Measurements from ENCODE around the gene EMP1. TPM values are rescaled to one million over a fixed set of nuclear protein-coding genes. Genes with fewer than 3 reads are reported as not detected.

EMP1 gene
- total and polyA plus RNA-seq, 7 donors = 11.0 to 123 (median 49.8) TPM

DNA sequence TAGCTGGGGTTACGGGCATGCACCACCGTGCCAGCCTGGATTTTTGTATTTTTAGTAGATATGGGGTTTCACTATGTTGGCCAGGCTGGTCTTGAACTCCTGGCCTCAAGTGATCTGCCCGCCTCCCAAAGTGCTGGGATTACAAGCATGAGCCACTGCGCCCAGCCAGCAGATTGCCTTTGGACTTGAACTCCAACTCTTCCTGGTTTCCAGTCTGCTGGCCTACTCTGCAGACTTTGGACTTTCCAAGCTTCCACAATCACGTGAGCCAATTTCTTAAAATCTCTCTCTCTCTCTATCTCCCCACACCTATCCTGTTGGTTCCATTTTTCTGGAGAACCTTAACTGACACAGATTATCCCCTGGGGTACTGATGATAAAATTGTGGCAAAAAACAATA is 55.0 kb downstream of the EMP1 start:
- ATAC-seq (no peak), DNase-seq (no peak)
- intact Hi-C loops (cut with DNase I) = no loop called here
- Histone ChIP-seq H3K27ac (no peak overlapping the region), H3K4me1 (peaks cover 6% of the 10 kb centered on the region), H3K9me3 (no peaks in the 10 kb centered on the region), H3K27me3 (ENCODE audit: insufficient read depth in 3 of 3, low read length in 2 of 3) (no peaks in the 10 kb centered on the region), H3K4me3 (no peak overlapping the region), H3K36me3 (ENCODE audit: insufficient read depth in 1 of 2, low read depth in 1 of 2) (no peaks in the 10 kb centered on the region)
- TF ChIP-seq, protein P1, sequence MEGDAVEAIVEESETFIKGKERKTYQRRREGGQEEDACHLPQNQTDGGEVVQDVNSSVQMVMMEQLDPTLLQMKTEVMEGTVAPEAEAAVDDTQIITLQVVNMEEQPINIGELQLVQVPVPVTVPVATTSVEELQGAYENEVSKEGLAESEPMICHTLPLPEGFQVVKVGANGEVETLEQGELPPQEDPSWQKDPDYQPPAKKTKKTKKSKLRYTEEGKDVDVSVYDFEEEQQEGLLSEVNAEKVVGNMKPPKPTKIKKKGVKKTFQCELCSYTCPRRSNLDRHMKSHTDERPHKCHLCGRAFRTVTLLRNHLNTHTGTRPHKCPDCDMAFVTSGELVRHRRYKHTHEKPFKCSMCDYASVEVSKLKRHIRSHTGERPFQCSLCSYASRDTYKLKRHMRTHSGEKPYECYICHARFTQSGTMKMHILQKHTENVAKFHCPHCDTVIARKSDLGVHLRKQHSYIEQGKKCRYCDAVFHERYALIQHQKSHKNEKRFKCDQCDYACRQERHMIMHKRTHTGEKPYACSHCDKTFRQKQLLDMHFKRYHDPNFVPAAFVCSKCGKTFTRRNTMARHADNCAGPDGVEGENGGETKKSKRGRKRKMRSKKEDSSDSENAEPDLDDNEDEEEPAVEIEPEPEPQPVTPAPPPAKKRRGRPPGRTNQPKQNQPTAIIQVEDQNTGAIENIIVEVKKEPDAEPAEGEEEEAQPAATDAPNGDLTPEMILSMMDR (IDR thresholded peaks at IDR 0.05) = no peak
- WGBS, 3 donors = 85 to 100% (median 86%) methylated on average over 5 of the region's 5 CpGs

DNA sequence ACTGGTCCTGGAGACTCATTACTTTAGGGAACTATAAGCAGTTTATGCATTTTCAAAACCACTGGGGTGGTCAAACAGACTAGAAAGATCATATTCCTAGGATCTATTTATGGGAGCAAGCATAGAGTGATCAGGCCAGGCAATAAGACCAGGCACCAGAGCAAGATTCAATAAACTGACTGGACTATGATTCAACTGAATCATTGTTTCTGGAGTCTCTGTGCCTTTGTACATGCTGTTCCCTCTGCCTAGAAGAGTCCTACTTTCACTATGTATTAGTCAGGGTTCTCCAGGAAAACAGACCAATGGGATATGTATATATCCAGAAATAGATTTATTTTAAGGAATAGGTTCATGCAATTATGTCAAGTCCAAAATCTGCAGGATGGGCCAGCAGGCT is 55.5 kb downstream of the EMP1 start:
- ATAC-seq = no peak
- Histone ChIP-seq H3K9me3 (no peaks in the 10 kb centered on the region), H3K27ac (no peak overlapping the region), H3K36me3 (ENCODE audit: insufficient read depth in 1 of 2, low read depth in 1 of 2) (no peaks in the 10 kb centered on the region), H3K4me1 (peaks cover 6% of the 10 kb centered on the region), H3K27me3 (ENCODE audit: insufficient read depth in 3 of 3, low read length in 2 of 3) (no peaks in the 10 kb centered on the region), H3K4me3 (no peak overlapping the region)
- intact Hi-C loops (cut with DNase I) = no loop called here
- TF ChIP-seq, protein P1 (IDR thresholded peaks at IDR 0.05) = no peak
- DNase-seq = no peak

GRCh38 chr12:13252616-13253015 is 56.1 kb downstream of the EMP1 start:
- no peak for DNase-seq
- intact Hi-C loops (cut with DNase I) = no loop called here
- Histone ChIP-seq H3K36me3 (ENCODE audit: insufficient read depth in 1 of 2, low read depth in 1 of 2) (no peaks in the 10 kb centered on the region), H3K27ac (no peak overlapping the region), H3K4me1 (peaks cover 6% of the 10 kb centered on the region), H3K27me3 (ENCODE audit: insufficient read depth in 3 of 3, low read length in 2 of 3) (no peaks in the 10 kb centered on the region), H3K9me3 (no peaks in the 10 kb centered on the region), H3K4me3 (no peak overlapping the region)
- TF ChIP-seq, protein P1 (IDR thresholded peaks at IDR 0.05) = no peak
- ATAC-seq = no peak
- WGBS, 3 donors = 86 to 97% (median 90%) methylated on average over 3 of the region's 3 CpGs

- Histone ChIP-seq H3K27ac (no peak overlapping the region), H3K4me1 (peaks cover 6% of the 10 kb centered on the region), H3K36me3 (ENCODE audit: insufficient read depth in 1 of 2, low read depth in 1 of 2) (no peaks in the 10 kb centered on the region), H3K27me3 (ENCODE audit: insufficient read depth in 3 of 3, low read length in 2 of 3) (no peaks in the 10 kb centered on the region), H3K4me3 (no peak overlapping the region), H3K9me3 (no peaks in the 10 kb centered on the region)
- 64 to 73% (median 73%) methylated on average over 7 of the region's 7 CpGs for WGBS, 3 donors
- TF ChIP-seq, protein P1 (IDR thresholded peaks at IDR 0.05) = no peak
- intact Hi-C loops (cut with DNase I) = no loop called here
- DNase-seq (no peak), ATAC-seq (no peak)
These were observed 57.6 kb downstream of the EMP1 start for GRCh38 chr12:13253966-13254760.

All from psoas muscle (tissue), 8 donors.